SHP77 (cell line): ENCODE data around the gene CES4A.

ENCODE experiments used
- DNase-seq, 2 experiments: peaks; one replicate each; lab custom pipeline; 2025; lab: John Stamatoyannopoulos, UW

Gene CES4A

DNA sequence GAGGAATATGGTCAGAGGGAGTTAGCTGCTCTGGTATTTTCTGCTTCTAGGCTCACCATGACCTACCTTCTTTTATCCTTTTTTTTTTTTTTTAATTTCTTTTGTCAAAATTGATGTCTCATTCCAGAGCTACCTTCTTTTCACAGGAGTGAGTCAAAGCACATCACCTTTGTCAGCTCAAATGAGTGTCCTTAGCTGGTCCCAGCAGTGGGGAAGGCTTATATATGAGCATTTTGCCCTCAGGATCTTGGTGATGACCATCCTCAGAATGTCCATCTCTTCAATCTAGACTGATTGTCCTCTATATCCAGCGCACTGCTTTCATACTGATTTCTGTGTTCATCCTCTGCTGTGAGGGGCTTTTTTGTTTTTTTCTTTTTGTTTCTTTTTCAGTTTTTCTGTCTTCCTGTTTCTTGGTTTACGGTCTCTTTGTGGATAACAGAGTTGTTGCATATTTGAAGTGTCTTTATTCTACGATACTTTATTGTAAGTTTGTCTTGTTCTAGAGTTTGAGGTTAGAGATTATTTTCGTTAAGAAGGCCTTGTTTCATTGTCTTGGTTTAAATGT, 65.5 kb downstream of the CES4A start:
- DNase-seq: no peak

DNA sequence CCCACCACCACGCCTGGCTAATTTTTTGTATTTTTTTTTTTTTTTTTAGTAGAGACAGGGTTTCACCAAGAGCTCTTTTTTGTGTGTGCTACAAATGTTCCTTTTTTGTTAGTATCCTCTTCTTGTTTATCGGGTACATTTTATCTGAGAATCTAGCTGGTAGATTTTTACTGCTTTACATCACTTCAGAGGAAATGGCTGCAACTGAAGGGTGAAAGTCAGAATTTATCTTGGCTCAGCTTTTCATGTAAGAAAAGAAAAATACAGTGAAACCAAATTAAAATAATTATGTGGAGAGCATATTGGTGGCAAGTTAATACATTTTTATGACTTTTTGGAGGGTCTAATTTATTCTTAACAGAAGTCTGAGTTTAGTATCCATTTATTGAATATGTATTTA, 66.5 kb downstream of the CES4A start:
- no peak for DNase-seq

DNA sequence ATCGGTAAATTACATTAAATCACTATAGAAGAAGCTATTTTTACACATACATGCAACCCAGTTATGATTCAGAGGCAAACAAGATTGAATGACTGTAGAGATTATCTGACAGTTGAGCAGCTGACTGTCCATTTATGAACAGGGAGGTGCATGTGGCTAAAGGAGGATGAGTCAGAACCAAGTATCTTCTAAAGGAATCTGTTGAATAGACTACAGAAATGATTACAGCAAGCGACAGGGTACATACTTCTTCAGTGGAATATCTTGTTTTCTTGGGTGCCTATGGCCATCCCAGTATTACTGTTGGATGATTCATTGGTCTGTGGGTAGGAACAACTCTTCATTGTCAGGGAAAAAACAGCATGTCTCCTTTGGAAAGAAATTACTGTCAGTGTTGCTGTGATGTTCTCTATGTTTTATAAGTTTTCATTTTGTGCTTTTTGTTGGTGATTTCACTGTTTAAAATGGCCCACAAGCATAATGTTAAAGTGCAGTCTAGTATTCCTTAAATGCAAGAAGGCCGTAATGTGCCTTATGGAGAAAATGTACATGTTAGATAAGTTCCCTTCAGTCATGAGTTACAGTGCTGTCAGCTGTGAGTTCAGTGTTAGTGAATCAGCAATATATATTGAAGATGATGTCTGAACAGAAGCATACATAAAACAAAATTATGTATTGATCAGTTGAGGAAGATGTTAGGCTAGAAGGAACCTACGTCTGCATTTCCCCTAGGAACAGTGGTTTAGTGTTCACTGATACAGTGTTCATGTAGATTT, 67.5 kb downstream of the CES4A start:
- DNase-seq: no peak
